Umbilical cord (tissue), 2 donors: Measurements from ENCODE around the gene MIEF1. TPM values are rescaled to one million over a fixed set of nuclear protein-coding genes. Genes with fewer than 3 reads are reported as not detected.
"Not testable (repeated sequence)": the region's sequence is repeated elsewhere in the genome, so short reads cannot be mapped to it uniquely, and the experiment has no call there.

Source experiments
- DNase-seq: peaks from one replicate; pipeline ENCODE4 v3.0.0-alpha.2; 2015; ENCODE audit warnings: low spot score
- total RNA-seq: library from RNA; depleted of rRNA; stranded (reverse); fragments of >200 nt; gene quantifications from one replicate; pipeline ENCODE4 v1.2.3, GENCODE V29; 2014; ENCODE audit warnings: low replicate concordance; ENCODE audit not compliant: insufficient read depth

MIEF1 gene
- total RNA-seq, 1 donor from 2014 or later: 7.0 TPM

GRCh38 chr22:39512026-39512425 is 9.9 kb downstream of the MIEF1 start:
- DNase-seq: no peak

- DNase-seq: no peak
Observed at GRCh38 chr22:39513791-39514190, 11.7 kb downstream of the MIEF1 start.

- DNase-seq: no peak
Observed at GRCh38 chr22:39514373-39514973, 12.4 kb downstream of the MIEF1 start.

- no peak for DNase-seq
Observed at GRCh38 chr22:39515266-39516050, 13.4 kb downstream of the MIEF1 start.

GRCh38 chr22:39517470-39517869 is 15.4 kb downstream of the MIEF1 start:
- DNase-seq: no peak

GRCh38 chr22:39518144-39518786 is 16.2 kb downstream of the MIEF1 start:
- no peak for DNase-seq

GRCh38 chr22:39518996-39519680 is 17.0 kb downstream of the MIEF1 start:
- DNase-seq: peak; percentile 79

- DNase-seq: peak; percentile 99
Observed at GRCh38 chr22:39519681-39520225, 17.7 kb downstream of the MIEF1 start.

- DNase-seq: peak; percentile 80
Observed at GRCh38 chr22:39520226-39521105, 18.4 kb downstream of the MIEF1 start, which contains the start of gene ATF4. TSS of gene ATF4 (plus strand) at chr22:39520562. CDS start at chr22:39521446, 884 bp downstream.

GRCh38 chr22:39521106-39521885 is 19.2 kb downstream of the MIEF1 start:
- DNase-seq: not testable (repeated sequence)

GRCh38 chr22:39522091-39522490 is 20.0 kb downstream of the MIEF1 start:
- not testable (repeated sequence) for DNase-seq

GRCh38 chr22:39522567-39523300 is 20.6 kb downstream of the MIEF1 start:
- DNase-seq: no peak

- DNase-seq: no peak
Observed at GRCh38 chr22:39524089-39524752, 22.1 kb downstream of the MIEF1 start.

GRCh38 chr22:39524753-39525657 is 22.9 kb downstream of the MIEF1 start:
- no peak for DNase-seq

GRCh38 chr22:39525658-39525975 is 23.5 kb downstream of the MIEF1 start:
- no peak for DNase-seq

GRCh38 chr22:39526736-39527171 is 24.7 kb downstream of the MIEF1 start:
- DNase-seq: no peak

GRCh38 chr22:39527481-39527961 is 25.4 kb downstream of the MIEF1 start:
- no peak for DNase-seq
